ENCODE measurements around the gene POLN.

DNA sequence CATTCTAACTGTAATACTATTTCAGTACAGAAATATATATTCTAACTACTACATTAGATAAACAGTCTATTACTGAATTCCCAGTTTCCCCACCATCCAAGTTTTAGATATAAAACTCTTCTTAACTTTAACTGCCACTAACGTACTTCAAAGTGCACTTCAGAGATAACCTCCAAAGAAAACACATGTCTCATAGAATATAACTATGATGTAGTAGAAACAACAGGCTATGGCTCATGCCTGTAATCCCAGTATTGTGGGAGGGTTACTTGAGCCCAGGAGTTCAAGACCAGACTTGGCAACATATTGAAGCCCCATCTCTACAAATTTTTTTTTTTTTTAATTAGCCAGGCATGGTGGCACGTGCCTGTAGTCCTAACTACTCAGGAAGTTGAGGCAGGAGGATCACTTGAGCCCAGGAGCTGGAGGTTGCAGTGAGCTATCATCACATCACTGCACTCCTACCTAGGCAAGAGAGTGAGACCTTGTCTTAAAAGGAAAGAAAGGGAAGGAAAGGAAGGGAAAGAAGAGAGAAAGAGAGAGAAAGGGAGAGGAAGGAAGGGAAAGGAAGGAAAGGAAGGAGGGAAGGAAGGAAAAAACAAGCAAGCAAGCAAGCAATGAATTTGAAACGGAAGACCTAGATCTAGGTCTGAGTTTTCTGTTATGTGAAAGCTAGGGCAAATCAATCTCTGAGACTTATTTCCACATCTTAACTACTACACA is 4.8 kb downstream of the POLN start:
- TF ChIP-seq, protein P1, sequence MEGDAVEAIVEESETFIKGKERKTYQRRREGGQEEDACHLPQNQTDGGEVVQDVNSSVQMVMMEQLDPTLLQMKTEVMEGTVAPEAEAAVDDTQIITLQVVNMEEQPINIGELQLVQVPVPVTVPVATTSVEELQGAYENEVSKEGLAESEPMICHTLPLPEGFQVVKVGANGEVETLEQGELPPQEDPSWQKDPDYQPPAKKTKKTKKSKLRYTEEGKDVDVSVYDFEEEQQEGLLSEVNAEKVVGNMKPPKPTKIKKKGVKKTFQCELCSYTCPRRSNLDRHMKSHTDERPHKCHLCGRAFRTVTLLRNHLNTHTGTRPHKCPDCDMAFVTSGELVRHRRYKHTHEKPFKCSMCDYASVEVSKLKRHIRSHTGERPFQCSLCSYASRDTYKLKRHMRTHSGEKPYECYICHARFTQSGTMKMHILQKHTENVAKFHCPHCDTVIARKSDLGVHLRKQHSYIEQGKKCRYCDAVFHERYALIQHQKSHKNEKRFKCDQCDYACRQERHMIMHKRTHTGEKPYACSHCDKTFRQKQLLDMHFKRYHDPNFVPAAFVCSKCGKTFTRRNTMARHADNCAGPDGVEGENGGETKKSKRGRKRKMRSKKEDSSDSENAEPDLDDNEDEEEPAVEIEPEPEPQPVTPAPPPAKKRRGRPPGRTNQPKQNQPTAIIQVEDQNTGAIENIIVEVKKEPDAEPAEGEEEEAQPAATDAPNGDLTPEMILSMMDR (conservative IDR thresholded peaks at IDR 0.05), result no peak
- no peak for TF ChIP-seq EZH2 (IDR thresholded peaks at IDR 0.05; ENCODE audit: low read depth)

All from PC-9 (cell line).